K562 (cell line): ENCODE measurements around the gene HOPX.

Experiments used
- BCL6 ChIP-seq: fragments of 250-450 bp; sonication (Bioruptor Pico); IDR thresholded peaks from 2 replicates; pipeline ENCODE4 v1.4.0; 2020
- MYBL2 ChIP-seq, 2 experiments: fragments of 450-650 bp in 1 of 2; sonication (generic) in 1 of 2; formaldehyde crosslinking in 1 of 2; IDR thresholded peaks; 2 replicates each; pipeline versions ENCODE4 v1.6.1 to v1.8.1; 2017 to 2022; ENCODE audit warnings: borderline replicate concordance in 1 of 2, inconsistent platforms in 1 of 2, low read depth in 1 of 2, mild to moderate bottlenecking in 1 of 2, missing genetic modification reagents in 1 of 2, moderate library complexity in 1 of 2
- POLR2AphosphoS5 ChIP-seq: IDR thresholded peaks from 2 replicates; pipeline ENCODE4 v1.6.1; 2011; ENCODE audit warnings: mild to moderate bottlenecking, low read depth, low read length, moderate library complexity; ENCODE audit not compliant: control insufficient read depth, insufficient read depth
- ZNF384 ChIP-seq: IDR thresholded peaks from 2 replicates; pipeline ENCODE4 v1.6.1; 2012; ENCODE audit warnings: low read depth, low read length, improper control_type of control experiment
- TF ChIP-seq, protein P1 (sequence below): fragments of 250-450 bp; sonication (Bioruptor Pico); IDR thresholded peaks from 2 replicates; pipeline ENCODE4 v1.8.0; 2022; ENCODE audit warnings: moderate library complexity, mild to moderate bottlenecking, inconsistent platforms
- TF ChIP-seq, protein P2 (sequence below): sonication (generic); formaldehyde crosslinking; IDR thresholded peaks from 2 replicates; pipeline ENCODE4 v1.8.1; 2023; ENCODE audit warnings: mild to moderate bottlenecking, missing genetic modification reagents
- TF ChIP-seq, protein P3 (sequence below): sonication (generic); formaldehyde crosslinking; IDR thresholded peaks from 2 replicates; pipeline ENCODE4 v1.9.0; 2022; ENCODE audit warnings: mild to moderate bottlenecking, missing genetic modification reagents
- TF ChIP-seq, protein P4 (sequence below): sonication (generic); formaldehyde crosslinking; IDR thresholded peaks from 2 replicates; pipeline ENCODE4 v1.8.0; 2022; ENCODE audit warnings: mild to moderate bottlenecking, missing genetic modification reagents

DNA sequence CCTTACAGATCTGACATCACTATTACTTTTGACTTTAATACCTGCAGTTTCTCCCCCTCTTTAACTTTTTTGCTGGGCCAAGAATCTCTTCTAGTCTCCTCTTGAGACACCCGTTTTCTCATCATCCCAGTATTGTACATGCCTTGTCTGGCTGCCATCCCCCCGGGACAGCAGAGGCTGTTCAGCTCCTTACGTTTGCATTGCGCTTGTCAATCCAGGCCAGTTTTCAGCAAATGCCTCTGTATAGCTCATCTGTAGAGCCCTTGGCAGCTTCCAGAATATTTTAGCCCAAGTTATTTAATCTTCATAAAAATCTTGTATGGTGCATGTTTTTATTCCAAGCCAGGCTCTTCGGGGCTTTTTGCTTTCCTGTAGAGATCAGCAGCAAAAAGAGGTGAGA is 22.3 kb upstream of the HOPX start:
- TF ChIP-seq, protein P1, sequence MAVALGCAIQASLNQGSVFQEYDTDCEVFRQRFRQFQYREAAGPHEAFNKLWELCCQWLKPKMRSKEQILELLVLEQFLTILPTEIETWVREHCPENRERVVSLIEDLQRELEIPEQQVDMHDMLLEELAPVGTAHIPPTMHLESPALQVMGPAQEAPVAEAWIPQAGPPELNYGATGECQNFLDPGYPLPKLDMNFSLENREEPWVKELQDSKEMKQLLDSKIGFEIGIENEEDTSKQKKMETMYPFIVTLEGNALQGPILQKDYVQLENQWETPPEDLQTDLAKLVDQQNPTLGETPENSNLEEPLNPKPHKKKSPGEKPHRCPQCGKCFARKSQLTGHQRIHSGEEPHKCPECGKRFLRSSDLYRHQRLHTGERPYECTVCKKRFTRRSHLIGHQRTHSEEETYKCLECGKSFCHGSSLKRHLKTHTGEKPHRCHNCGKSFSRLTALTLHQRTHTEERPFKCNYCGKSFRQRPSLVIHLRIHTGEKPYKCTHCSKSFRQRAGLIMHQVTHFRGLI (CRISPR knock-in tag): no peak
- TF ChIP-seq, protein P2, sequence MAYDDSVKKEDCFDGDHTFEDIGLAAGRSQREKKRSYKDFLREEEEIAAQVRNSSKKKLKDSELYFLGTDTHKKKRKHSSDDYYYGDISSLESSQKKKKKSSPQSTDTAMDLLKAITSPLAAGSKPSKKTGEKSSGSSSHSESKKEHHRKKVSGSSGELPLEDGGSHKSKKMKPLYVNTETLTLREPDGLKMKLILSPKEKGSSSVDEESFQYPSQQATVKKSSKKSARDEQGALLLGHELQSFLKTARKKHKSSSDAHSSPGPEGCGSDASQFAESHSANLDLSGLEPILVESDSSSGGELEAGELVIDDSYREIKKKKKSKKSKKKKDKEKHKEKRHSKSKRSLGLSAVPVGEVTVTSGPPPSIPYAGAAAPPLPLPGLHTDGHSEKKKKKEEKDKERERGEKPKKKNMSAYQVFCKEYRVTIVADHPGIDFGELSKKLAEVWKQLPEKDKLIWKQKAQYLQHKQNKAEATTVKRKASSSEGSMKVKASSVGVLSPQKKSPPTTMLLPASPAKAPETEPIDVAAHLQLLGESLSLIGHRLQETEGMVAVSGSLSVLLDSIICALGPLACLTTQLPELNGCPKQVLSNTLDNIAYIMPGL (CRISPR knock-in tag): no peak
- TF ChIP-seq BCL6 (CRISPR knock-in tag): no peak
- TF ChIP-seq, protein P3, sequence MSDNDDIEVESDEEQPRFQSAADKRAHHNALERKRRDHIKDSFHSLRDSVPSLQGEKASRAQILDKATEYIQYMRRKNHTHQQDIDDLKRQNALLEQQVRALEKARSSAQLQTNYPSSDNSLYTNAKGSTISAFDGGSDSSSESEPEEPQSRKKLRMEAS (CRISPR knock-in tag): no peak
- TF ChIP-seq, protein P4, sequence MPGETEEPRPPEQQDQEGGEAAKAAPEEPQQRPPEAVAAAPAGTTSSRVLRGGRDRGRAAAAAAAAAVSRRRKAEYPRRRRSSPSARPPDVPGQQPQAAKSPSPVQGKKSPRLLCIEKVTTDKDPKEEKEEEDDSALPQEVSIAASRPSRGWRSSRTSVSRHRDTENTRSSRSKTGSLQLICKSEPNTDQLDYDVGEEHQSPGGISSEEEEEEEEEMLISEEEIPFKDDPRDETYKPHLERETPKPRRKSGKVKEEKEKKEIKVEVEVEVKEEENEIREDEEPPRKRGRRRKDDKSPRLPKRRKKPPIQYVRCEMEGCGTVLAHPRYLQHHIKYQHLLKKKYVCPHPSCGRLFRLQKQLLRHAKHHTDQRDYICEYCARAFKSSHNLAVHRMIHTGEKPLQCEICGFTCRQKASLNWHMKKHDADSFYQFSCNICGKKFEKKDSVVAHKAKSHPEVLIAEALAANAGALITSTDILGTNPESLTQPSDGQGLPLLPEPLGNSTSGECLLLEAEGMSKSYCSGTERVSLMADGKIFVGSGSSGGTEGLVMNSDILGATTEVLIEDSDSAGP (CRISPR knock-in tag): no peak
- TF ChIP-seq POLR2AphosphoS5: no peak
- TF ChIP-seq ZNF384: no peak
- no peak for TF ChIP-seq MYBL2 (IDR thresholded peaks at IDR 0.05; ENCODE audit: low read depth)
- no peak for TF ChIP-seq MYBL2 (CRISPR knock-in tag; IDR thresholded peaks at IDR 0.05; ENCODE audit: borderline replicate concordance)
